NCI-H82 treated with DMSO at 0.1 percent for 48 hours (cell line): ENCODE results near the gene DTNBP1.
"Not testable (repeated sequence)": the region's sequence is repeated elsewhere in the genome, so short reads cannot be mapped to it uniquely, and the experiment has no call there.

Source experiments
- DNase-seq: peaks from one replicate; lab custom pipeline; 2025; ENCODE audit not compliant: unreplicated experiment; lab: John Stamatoyannopoulos, UW

DTNBP1 gene

GRCh38 chr6:15562977-15563376 is 99.9 kb downstream of the DTNBP1 start:
- no peak for DNase-seq

- no peak for DNase-seq
Observed at GRCh38 chr6:15561447-15562199, 101.2 kb downstream of the DTNBP1 start.

GRCh38 chr6:15560713-15561112 is 102.1 kb downstream of the DTNBP1 start:
- no peak for DNase-seq

GRCh38 chr6:15557174-15557573 is 105.7 kb downstream of the DTNBP1 start:
- no peak for DNase-seq

GRCh38 chr6:15556711-15557110 is 106.1 kb downstream of the DTNBP1 start:
- no peak for DNase-seq

GRCh38 chr6:15555101-15556038 is 107.5 kb downstream of the DTNBP1 start:
- no peak for DNase-seq

- no peak for DNase-seq
Observed at GRCh38 chr6:15554728-15555100, 108.1 kb downstream of the DTNBP1 start.

- DNase-seq, result no peak
Observed at GRCh38 chr6:15553736-15554294, 109.0 kb downstream of the DTNBP1 start.

- DNase-seq, result no peak
Observed at GRCh38 chr6:15553031-15553430, 109.8 kb downstream of the DTNBP1 start.

- DNase-seq, result no peak
Observed at GRCh38 chr6:15551798-15552197, 111.0 kb downstream of the DTNBP1 start.

GRCh38 chr6:15551262-15551661 is 111.6 kb downstream of the DTNBP1 start:
- DNase-seq, result no peak

- no peak for DNase-seq
Observed at GRCh38 chr6:15550546-15551123, 112.2 kb downstream of the DTNBP1 start.

- DNase-seq, result no peak
Observed at GRCh38 chr6:15549371-15549770, 113.5 kb downstream of the DTNBP1 start.

- no peak for DNase-seq
Observed at GRCh38 chr6:15547400-15547799, 115.4 kb downstream of the DTNBP1 start.

GRCh38 chr6:15546591-15546990 is 116.2 kb downstream of the DTNBP1 start:
- no peak for DNase-seq

- DNase-seq, result no peak
Observed at GRCh38 chr6:15544321-15544900, 118.4 kb downstream of the DTNBP1 start.

- not testable (repeated sequence) for DNase-seq
Observed at GRCh38 chr6:15543332-15543917, 119.4 kb downstream of the DTNBP1 start.

- DNase-seq, result no peak
Observed at GRCh38 chr6:15539722-15540270, 123.0 kb downstream of the DTNBP1 start.

GRCh38 chr6:15538766-15539495 is 123.9 kb downstream of the DTNBP1 start:
- DNase-seq, result no peak

- DNase-seq, result no peak
Observed at GRCh38 chr6:15538106-15538505, 124.7 kb downstream of the DTNBP1 start.
